Hepatocyte (in vitro differentiated cells): Measurements from ENCODE around the gene CDKL5.

ENCODE experiments used
- EZH2 ChIP-seq: fragments of 200-600 bp; sonication (generic); IDR thresholded peaks from 2 replicates; pipeline ENCODE4 v1.6.1; 2016; ENCODE audit warnings: antibody characterized with exemption, mild to moderate bottlenecking, borderline replicate concordance
- TF ChIP-seq, protein P1 (sequence below): fragments of 200-600 bp; sonication (generic); IDR thresholded peaks from 2 replicates; pipeline ENCODE4 v1.5.1; 2016; ENCODE audit warnings: antibody characterized with exemption, mild to moderate bottlenecking; ENCODE audit not compliant: poor library complexity

DNA sequence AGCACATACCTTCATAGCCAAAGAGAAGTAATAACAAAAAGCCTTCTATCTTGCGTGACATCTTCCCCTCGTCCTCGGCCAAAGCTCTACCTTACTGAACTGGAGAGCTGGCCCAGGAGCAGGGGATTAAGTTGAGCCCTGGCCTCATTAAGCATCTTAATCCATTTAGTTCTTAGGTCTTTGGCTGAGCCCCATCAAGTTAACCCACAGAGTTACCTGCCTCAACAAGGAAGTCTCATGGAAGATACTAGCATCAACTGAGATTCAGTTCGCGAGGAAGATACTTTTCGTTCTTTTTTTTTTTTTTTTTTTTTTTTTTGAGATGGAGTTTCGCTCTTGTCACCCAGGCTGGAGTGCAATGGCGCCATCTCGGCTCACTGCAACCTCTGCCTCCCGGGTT, 246.6 kb downstream of the CDKL5 start, which contains the start of gene RS1:
- TF ChIP-seq, protein P1, sequence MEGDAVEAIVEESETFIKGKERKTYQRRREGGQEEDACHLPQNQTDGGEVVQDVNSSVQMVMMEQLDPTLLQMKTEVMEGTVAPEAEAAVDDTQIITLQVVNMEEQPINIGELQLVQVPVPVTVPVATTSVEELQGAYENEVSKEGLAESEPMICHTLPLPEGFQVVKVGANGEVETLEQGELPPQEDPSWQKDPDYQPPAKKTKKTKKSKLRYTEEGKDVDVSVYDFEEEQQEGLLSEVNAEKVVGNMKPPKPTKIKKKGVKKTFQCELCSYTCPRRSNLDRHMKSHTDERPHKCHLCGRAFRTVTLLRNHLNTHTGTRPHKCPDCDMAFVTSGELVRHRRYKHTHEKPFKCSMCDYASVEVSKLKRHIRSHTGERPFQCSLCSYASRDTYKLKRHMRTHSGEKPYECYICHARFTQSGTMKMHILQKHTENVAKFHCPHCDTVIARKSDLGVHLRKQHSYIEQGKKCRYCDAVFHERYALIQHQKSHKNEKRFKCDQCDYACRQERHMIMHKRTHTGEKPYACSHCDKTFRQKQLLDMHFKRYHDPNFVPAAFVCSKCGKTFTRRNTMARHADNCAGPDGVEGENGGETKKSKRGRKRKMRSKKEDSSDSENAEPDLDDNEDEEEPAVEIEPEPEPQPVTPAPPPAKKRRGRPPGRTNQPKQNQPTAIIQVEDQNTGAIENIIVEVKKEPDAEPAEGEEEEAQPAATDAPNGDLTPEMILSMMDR = no peak
- TF ChIP-seq EZH2 = no peak
